MV-4-11 (cell line): Measurements from ENCODE around the gene RGMA.
"Not testable (repeated sequence)": the region's sequence is repeated elsewhere in the genome, so short reads cannot be mapped to it uniquely, and the experiment has no call there.

ENCODE experiments used
- DNase-seq: peaks from one replicate; lab custom pipeline; 2025; lab: John Stamatoyannopoulos, UW

Gene RGMA

GRCh38 chr15:93034512-93034911 lies 54.5 kb downstream of the RGMA start:
- DNase-seq = no peak

GRCh38 chr15:93033434-93034045 lies 55.5 kb downstream of the RGMA start:
- DNase-seq = no peak

GRCh38 chr15:93032515-93033206 lies 56.4 kb downstream of the RGMA start:
- DNase-seq = not testable (repeated sequence)

DNA sequence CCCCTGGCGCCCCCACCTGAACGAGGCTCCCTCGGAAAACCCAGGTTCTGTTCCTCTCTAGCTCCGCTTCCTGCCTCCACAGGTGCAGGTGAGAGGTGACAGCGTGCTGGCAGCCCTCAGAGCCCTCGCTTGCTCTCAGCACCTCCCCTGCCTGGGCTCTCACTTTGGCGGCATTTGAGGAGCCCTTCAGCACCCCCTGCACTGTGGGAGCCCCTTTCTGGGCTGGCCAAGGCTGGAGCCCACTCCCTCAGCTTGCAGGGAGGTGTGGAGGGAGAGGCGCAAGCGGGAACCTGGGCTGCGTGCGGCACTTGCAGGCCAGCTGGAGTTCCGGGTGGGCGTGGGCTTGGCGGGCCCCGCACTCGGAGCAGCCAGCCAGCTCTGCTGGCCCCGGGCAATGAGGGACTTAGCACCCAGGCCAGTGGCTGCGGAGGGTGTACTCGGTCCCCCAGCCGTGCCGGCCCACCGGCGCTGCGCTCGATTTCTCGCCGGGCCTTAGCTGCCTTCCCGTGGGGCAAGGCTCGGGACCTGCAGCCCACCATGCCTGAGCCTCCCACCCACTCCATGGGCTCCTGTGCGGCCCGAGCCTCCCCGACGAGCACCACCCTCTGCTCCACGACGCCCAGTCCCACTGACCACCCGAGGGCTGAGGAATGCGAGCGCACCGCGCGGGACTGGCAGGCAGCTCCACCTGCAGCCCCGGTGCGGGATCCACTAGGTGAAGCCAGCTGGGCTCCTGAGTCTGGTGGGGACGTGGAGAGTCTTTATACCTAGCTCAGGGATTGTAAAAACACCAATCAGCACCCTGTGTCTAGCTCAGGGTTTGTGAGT lies 57.2 kb downstream of the RGMA start:
- not testable (repeated sequence) for DNase-seq

- DNase-seq = no peak
Measured at GRCh38 chr15:93031103-93031464, 57.9 kb downstream of the RGMA start.

DNA sequence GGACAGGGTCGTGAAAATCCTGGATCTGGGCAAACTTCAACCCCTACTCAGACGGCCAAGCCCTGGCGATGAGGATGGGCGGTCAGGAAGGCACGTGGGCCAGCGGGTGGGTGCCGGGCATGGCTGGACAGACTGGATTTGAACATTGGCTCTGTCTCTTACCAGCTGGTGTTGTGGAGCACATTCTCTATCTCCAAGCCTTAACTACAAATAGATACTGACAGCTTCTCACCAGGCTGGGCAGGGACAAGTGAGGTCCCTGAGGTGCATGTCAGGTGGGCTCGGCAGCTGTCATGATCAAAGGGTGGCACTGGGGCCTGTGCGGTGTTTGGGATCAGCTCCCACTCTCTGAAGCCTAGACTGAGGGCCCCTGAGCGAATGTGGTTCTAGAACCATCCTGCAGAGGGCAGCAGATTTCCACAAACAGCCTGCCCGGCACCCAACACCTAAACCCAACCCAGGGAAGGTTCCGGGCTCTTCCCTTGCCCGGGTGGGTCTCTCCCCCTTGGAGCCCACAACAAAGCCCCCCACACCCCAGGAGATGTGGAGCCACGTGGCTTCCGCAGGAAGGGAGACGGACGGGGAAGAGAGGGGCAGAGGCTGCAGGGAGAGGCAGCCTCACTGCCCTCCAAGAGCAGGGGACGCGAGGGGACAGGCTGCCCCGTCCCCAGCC lies 58.4 kb downstream of the RGMA start:
- DNase-seq = peak; percentile 40

GRCh38 chr15:93029836-93030429 lies 59.1 kb downstream of the RGMA start:
- no peak for DNase-seq

DNA sequence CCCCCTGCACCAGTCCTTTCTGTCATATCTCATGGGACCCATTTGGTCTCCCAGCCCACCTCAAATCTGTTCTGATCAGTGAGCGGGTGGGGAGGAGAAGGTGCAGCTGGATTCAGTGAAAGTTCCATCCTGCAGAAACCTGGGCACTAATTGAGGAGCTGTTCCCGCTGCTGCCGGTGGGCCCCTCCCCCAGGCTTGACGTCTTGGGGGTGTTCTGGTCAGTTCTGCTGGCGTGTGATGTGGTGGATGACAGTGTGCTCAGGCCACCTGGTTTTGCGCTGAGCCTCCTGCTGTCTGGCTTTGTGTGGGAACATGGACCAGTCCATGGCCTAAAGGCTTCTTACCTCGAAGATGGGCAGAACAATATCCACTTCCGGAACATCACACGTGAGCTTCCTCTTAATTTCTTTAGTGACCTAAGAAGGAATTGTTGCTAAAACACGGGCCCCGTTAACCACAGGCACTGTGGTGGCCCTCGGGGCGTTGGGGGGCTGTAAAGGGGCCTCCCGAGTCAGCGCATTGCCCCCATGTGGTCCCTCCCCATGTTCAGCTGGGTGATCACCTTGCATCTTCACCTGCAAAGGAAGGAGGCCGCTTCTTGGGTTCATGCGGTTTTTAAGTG lies 59.7 kb downstream of the RGMA start:
- DNase-seq = peak; percentile 23

GRCh38 chr15:93028632-93029213 lies 60.3 kb downstream of the RGMA start:
- DNase-seq = peak; percentile 93

- no peak for DNase-seq
Measured at GRCh38 chr15:93028111-93028631, 60.8 kb downstream of the RGMA start.

DNA sequence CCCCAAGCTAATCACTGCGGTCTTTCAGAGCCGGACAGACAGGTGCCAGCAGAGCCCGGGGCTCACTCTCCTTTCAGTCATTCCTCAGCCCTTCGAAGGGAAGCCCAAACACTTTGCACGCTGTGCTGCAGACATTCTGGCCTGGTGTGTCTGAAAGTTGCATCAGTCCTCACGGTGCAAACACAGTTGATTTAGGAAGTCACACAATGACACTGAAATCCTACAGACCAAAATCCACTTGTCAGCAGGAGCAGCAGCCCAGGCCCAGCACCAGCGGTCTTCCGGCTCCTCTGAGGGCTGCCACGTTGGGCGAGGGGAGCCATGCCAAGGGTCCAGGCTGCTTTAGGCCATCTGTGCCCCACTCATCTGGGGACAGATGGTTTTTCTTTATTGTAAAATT lies 61.6 kb downstream of the RGMA start:
- DNase-seq = peak; percentile 29

DNA sequence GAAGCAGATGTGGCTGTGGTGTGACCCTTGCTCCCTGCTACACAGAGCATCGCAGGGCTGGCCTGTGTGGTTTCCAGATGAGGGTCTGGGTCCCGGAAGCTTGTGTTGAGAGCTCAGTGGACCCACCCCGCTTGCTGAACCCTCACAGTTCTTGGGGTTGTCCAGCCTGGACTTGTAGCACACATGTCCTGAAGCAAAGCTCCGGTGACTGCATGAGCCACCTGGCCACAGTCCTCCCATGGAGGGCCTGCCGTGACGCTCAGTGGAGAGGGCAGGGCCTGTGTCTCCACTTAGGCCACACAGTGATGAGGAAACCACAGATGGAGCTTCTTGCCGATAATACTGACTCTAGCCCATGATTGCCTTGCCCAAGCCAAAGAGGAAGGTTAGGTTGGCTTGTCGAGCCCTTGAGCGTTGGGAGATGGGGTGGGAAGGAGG lies 62.6 kb downstream of the RGMA start:
- no peak for DNase-seq

GRCh38 chr15:93025625-93025982 lies 63.4 kb downstream of the RGMA start:
- no peak for DNase-seq

- no peak for DNase-seq
Measured at GRCh38 chr15:93024716-93025624, 64.0 kb downstream of the RGMA start.

- DNase-seq = no peak
Measured at GRCh38 chr15:93024293-93024692, 64.7 kb downstream of the RGMA start.

DNA sequence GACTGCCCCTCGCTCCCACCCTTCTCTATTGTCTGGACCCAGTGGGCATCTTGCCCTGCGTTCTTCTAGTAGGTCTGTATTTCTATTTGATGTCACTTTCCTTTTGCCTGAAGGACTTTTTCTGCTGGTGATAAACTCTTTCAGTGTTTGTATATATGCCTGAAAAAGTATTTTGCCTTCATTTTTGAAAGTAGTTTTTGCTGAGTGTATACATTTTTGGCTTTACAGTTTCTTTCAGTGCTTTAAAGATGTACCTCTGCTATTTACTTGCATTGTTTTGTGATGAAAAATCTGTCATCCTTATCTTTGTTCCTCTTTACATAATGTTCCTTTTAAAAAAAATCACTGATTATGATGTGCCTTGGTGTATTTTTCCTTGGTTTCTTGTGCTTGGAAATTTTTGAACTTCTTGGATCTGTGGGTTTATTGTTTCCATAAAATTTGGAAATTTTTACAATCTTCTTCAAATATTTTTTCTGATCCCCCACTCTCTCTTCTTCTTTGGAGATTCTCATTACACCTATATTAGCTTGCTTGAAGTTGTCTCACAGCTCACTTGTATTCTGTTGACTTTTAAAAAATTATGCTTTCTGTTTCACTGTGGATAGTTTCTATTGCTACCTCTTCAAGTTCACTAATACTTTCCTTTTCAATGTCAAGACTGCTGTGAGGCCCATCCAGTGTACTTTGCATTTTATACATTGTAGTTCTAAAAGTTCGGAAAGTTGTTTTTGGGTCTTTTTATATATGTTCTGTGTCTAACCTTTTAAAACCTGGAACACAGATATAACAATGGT lies 67.8 kb downstream of the RGMA start:
- no peak for DNase-seq

DNA sequence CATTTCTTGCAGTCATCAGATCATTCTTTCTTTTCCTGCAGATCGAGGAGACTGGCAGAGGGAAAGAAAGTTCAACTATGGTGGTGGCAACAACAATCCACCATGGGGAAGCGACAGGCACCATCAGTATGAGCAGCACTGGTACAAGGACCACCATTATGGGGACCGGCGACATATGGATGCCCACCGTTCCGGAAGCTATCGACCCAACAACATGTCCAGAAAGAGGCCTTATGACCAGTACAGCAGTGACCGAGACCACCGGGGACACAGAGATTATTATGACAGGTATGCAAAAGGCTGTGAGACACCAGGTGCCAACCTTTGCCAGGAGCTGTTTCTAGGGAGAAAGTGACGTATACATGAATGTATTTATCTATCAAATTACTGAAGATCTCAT lies 69.0 kb downstream of the RGMA start:
- no peak for DNase-seq

DNA sequence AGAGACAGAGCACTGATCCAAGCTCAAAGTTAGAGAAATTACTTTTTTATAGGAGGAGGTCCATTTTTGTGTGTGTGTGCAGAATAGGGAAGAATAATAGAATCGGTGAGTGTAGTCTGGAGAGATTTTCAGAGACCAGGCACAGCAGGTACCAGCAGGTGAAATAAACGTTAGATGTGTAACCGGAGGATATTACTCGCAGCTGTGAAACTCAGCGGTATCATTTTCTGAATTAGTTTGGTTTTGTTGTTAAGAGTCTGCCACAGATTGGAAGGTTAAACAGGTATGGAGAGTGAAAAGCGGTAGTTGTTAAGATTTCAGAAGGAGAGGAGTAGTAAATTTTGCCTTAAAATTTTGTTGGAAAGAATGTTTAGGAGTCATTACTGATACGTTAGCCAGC lies 69.9 kb downstream of the RGMA start:
- DNase-seq = no peak

GRCh38 chr15:93018574-93018973 lies 70.4 kb downstream of the RGMA start:
- no peak for DNase-seq
